KOPT-K1 (cell line): Measurements from ENCODE around the gene DRAP1.
A peak's percentile ranks its signal among the peaks of the same experiment; 100 is the strongest.

Experiments
- H3K27ac ChIP-seq: fragments of 200-600 bp; sonication (generic); 2 replicates; pipeline ENCODE4 v1.5.1; 2016; ENCODE audit warnings: antibody characterized with exemption, mild to moderate bottlenecking, low read depth, low read length; ENCODE audit not compliant: poor library complexity, severe bottlenecking
- H3K36me3 ChIP-seq: fragments of 200-600 bp; sonication (generic); 2 replicates; pipeline ENCODE4 v1.5.1; 2017; ENCODE audit warnings: antibody characterized with exemption, mild to moderate bottlenecking, low read length, moderate library complexity; ENCODE audit not compliant: insufficient read depth
- H3K9me3 ChIP-seq: fragments of 200-600 bp; sonication (generic); 2 replicates; pipeline ENCODE4 v1.5.1; 2017; ENCODE audit warnings: antibody characterized with exemption, low read length, mild to moderate bottlenecking; ENCODE audit not compliant: insufficient read depth, poor library complexity, severe bottlenecking

The DRAP1 gene, protein sequence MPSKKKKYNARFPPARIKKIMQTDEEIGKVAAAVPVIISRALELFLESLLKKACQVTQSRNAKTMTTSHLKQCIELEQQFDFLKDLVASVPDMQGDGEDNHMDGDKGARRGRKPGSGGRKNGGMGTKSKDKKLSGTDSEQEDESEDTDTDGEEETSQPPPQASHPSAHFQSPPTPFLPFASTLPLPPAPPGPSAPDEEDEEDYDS

DNA sequence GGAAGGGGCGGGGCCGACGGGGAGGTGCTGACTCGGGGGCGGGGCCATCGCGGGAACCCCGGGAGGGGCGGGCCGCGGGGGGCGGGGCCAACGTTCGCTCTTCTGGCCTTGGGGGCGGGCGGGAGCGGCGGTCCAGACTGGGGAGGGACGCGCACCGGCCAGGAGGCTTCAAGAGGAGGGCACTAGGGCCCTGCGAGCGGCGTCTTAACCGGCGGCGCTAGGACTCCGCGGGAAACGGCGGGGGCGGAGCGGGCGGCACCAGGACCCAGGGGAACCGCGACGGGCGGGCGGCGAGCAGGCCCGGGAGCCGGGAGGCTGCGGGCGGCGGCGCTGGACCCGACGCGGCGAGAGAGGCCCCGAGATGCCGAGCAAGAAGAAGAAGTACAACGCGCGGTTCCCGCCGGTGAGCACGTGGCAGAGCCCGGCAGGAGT lies at the start of gene DRAP1:
TSS of gene DRAP1 (plus strand) at position 286 of the 432 bp plus-strand sequence. CDS start at position 362, 76 bp downstream.
- Histone ChIP-seq H3K27ac (peak within 1 kb of the TSS; percentile 90), H3K9me3 (no peaks in the 10 kb centered on the region), H3K36me3 (peaks cover 31% of the 10 kb centered on the region)

DNA sequence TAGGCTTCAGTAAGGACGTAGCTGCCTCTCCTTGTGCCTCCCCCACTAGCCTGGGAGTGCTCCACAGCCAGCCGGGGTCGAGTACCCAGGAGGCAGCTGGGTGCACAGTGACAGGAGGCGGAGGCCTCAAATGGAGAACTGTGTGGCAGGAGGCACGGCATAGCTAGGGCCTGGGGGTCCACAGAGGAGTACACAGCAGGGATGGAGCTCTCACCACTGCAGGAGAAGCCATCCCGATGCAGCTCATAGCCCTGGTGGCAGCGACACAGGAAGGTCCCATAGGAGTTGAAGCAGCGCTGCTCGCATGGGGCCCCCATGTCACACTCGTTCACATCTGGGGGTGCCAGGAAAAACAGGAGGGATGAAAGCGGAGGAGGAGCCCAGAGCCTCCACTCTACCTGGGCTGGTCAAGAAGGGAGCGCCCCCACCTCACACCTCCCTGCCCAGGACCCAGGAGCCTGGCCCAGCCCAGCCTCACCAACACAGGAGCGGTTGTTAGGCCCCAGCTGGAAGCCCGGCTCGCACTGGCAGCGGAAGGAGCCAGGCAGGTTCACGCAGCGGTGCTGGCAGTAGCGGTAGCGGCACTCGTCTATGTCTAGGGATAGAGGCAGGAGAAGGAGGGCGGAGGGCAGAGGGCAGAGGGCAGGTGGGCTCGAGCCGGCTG lies 49.5 kb upstream of the DRAP1 start:
- Histone ChIP-seq H3K27ac (no peak overlapping the region), H3K9me3 (no peaks in the 10 kb centered on the region), H3K36me3 (peaks cover 28% of the 10 kb centered on the region)

DNA sequence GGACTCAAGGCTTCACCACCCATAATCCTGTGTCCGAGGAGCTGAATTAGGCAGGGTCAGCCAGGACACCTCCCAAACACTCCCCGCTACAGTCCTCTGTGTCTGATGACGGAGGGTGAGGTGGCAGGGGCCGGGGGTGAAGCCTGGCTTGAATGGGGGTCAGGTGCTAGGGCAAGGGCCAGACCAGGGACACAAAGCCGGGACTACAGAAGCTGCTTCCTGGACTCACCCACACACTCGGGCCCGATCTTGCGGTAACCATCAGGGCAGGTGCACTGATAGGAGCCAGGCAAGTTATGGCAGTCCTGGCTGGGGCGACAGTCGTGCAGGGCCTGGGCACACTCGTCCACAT lies 48.9 kb upstream of the DRAP1 start:
- H3K36me3 ChIP-seq: peaks cover 23% of the 10 kb centered on the region
- H3K9me3 ChIP-seq: no peaks in the 10 kb centered on the region
- H3K27ac ChIP-seq: no peak overlapping the region

DNA sequence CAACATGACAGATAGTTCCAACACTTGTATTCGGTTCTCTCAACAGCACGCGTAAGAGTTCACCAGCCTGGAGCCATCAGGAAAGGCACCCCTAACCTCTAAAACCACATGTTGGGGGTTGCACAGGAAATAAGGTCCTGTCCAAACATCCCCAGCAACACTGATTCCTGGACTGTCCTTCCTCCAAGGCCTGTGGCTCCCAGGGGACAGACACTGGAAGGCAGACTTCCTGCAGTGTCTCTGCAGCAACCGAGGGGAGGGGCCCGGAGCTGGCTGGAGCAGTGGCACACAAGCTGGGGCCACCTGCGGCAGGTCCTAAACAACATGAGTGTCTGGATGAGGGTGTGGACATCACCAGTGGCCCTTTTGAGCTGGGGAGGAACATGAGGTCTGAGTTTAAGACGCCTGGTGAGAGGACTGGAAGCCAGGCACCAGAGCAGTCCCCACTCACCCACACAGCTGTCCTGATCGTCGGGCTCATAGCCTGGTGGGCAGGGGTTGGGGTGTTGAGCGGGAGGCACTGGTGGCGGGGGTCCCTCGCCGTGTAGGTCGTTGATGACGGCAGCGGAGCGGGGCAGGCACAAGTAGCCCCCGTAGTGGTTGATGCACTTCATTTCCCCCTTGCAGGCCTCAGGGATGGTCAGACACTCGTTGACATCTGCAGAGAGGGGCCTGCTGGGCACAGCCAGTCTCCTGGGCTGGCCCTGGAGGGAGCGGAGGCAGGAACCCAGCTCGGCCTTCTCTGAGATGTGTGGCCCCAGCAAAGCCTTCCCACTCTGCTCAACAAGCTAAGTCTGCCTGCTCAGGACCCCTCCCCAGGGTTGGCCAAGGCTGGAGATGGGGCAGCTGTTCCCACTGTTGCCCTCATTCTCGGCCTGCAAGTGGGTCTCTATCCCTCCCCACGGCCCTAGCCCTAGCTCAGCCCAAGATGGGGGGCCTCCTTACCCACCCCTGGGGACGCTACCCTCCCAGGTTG lies 48.2 kb upstream of the DRAP1 start:
- Histone ChIP-seq H3K27ac (no peak overlapping the region), H3K9me3 (no peaks in the 10 kb centered on the region), H3K36me3 (peaks cover 16% of the 10 kb centered on the region)

DNA sequence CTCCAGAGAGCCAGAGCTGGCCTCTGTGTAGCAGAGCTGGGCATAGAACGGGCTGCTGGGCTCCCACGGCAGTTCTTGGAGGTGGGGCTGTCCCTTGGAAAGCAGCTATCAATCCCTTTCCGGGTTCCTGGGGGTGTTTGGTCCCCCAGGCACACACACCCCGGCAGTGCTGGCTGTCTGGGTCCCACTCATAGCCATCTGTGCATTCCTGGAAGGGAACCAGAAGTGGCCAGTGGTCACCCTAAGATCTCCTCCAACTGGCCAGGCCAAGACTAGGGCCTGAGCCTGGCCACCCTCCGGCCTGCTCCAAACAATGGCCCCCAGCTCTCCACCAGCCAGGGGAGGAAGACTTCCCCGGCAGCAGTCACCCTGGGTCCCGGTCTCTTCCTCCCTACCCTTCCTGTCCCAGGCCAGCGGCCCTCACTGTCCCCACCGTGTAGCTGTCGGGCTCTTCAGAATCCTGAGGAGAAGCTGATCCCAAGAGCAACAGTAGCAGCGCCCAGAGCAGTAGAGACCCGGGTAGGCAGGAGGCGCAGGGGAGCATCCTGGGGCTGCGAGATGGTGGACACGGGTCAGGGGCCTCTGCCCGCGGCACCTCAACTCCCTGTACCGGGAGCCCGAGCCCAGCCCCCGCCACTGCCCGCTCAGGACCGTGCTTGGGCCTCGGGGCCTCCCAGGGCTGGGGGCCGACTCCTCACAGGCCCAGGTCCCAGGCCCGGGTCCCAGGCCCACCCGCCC lies 47.2 kb upstream of the DRAP1 start:
- no peak overlapping the region for H3K27ac ChIP-seq

DNA sequence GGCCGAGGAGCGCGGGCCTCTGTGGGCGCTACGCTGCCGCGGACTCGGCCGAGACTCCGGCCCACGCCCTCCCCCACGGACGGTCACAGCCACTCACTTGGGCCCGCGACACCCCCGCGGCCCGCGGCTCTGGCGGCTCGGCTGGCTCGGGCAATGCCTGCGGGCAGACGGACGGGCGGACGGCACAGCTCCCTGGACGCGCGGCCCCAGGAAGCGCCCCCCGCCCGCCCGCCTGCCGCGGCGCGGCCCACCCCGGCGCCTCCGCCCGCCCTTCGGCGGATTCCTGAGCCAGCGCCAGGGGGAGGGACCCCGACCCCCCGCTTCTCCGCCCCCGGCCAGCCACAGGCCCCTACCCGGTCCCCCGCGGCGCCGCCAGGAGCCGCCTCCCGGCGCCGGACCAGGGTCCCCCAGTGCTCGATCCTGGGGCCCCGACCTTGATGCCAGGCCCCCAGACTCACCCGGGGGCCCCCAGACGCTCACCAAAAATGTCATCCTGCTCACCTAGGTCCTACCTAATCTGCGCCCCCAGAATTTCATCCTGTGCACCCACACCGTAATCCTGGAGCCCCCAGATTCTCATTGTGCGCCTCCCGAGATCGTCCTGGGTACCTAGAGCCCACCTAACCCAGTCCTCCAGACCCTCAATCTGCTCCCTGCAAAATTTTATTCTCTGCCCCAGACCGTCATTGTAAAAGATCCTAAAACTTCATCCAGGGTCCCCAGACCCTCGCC lies 46.5 kb upstream of the DRAP1 start, which contains the start of gene EFEMP2:
TSS of gene EFEMP2 (minus strand) at position 215 of the 732 bp plus-strand sequence. CDS start 446 bp downstream, outside the sequence.
- Histone ChIP-seq H3K36me3 (no peaks in the 10 kb centered on the region), H3K27ac (peak within 1 kb of the TSS; percentile 62), H3K9me3 (no peaks in the 10 kb centered on the region)

More for the DNA sequence above, 47.2 kb upstream of the DRAP1 start:
- Histone ChIP-seq H3K9me3 (no peaks in the 10 kb centered on the region), H3K36me3 (peaks cover 6% of the 10 kb centered on the region; the same call in 1 of the 2 replicates)

DNA sequence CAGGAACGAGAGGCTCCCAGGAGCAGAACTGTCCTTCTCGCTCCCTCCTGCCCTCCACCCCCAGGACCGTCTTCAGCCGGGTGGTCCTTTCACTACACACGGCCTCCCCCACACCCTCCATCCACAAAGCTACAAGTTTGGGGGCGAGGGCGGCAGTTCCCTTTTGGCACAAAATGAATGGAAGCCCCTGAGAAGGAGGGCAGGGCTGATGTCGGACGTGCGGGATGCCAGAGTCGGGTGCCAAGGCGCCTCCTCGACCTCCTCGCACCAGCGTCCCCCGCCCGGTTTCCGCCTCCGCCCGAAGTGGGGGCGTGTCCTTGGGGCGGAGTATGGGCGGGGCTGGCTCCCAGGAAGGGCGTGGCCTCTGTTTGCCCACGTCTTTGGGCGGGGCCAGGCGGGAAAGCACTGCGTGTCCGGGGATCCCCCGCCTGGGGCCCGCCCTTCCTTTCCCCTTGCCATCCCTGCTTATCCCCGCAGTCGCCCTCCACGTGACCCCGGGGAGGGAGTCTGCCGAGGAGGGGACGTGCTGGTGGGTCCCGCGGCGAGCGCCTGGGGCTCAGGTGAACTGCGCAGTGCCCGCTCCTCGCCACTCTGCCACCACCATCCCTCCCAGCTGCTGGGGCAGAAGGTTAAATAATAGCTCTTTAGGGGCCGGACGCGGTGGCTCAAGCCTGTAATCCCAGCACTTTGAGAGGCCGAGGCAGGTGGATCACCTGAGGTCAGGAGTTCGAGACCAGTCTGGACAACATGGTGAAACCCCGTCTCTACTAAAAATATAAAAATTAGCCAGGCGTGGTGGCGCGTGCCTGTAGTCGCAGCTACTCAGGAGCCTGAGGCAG lies 45.7 kb upstream of the DRAP1 start:
- no peaks in the 10 kb centered on the region for H3K9me3 ChIP-seq
- H3K36me3 ChIP-seq: no peaks in the 10 kb centered on the region
- H3K27ac ChIP-seq: peak overlapping the region; percentile 62

DNA sequence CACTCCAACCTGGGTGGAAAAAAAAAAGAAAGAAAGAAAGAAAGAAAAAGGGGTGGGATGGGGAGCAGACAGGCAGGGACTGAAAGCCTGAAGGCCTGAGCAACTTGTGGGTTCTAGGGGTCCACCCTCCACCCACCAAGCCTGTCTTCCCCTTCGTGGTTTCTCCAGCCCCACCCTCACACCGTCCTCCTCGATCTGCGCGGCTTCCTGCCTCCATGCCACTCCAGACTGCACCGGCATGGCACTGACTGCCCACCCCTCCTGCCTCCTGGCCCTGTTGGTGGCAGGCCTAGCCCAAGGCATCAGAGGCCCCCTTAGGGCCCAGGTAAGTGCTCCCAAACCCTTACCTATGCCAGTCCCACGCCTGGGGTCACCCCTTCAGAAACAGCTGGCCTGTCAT lies 39.6 kb upstream of the DRAP1 start, which contains the start of gene CTSW:
TSS of gene CTSW (plus strand) at position 221 of the 400 bp plus-strand sequence. CDS start at position 239, 18 bp downstream.
- Histone ChIP-seq H3K9me3 (no peaks in the 10 kb centered on the region), H3K27ac (peak within 1 kb of the TSS; percentile 51), H3K36me3 (peaks cover 32% of the 10 kb centered on the region)

DNA sequence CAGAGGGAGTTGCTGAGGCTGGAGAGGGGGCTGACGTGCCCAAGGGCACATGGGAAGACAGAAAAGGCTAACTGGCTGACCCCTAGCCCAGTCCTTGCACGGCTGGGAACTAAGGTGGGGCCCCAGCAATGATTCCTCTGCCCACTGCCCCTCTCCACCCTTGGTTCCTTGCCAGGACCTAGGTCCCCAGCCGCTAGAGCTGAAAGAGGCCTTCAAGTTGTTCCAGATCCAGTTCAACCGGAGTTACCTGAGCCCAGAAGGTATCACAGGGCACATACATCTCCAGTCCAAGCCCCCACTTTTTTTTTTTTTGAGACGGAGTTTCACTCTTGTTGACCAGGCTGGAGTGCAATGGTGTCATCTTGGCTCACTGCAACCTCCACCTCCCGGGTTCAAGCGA lies 39.2 kb upstream of the DRAP1 start:
- peak overlapping the region; percentile 51 for H3K27ac ChIP-seq
- peaks cover 36% of the 10 kb centered on the region for H3K36me3 ChIP-seq
- no peaks in the 10 kb centered on the region for H3K9me3 ChIP-seq

DNA sequence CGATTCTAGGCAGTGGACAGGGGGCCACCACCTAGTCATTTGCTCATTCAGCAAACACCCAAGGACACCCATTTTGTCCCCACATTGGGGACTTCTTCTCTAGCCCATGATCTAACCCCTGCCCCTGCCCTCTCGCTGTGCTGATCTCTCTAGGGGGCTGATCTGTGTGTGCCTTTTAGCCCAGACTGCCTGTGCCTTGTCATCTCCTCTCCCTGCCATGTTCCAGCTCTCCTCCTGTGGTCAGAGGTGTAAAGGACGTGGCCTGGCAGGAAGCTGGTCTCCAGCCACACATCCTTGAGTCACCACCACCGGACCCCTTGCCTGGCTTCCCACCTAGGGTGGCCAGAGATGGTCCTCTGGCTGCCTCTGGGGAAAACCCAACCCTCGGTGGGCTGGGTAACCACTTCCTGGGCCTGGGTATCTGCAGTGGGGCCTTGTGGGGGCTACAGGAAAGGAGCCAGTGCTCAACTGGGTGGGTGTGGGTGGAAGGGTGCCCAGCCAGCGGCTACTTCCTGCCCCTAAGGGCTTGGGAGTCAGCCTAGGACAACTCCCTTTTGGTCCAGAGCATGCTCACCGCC lies 38.3 kb upstream of the DRAP1 start:
- peak overlapping the region; percentile 51 for H3K27ac ChIP-seq
- peaks cover 45% of the 10 kb centered on the region for H3K36me3 ChIP-seq
- H3K9me3 ChIP-seq: no peaks in the 10 kb centered on the region

DNA sequence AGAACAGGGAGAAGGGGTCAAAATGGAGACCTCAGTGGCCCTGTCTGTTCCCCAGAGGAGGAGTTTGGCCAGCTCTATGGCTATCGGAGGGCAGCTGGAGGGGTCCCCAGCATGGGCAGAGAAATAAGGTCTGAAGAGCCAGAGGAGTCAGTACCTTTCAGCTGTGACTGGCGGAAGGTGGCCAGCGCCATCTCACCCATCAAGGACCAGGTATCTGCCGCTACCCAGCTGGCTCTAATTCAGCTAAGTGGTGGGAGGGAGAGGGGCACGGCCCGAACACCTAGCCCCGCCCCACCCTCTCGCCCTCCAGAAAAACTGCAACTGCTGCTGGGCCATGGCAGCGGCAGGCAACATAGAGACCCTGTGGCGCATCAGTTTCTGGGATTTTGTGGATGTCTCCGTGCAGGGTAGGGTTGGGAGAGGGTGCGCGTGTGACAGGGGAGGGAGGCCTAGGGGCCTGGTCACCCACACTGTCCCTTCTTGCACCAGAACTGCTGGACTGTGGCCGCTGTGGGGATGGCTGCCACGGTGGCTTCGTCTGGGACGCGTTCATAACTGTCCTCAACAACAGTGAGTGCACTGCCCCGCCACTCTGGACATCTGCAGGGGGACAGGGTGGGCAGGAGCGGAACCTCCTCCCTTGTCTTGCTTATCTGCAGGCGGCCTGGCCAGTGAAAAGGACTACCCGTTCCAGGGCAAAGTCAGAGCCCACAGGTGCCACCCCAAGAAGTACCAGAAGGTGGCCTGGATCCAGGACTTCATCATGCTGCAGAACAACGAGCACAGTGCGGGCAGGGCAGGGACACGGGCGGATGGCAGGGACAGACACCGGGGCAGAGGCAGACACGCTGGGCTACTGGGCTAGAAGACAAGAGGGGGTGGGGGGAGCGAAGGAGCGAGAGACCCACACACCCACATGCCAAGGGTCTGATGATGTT lies 36.8 kb upstream of the DRAP1 start:
- no peak overlapping the region for H3K27ac ChIP-seq
- peaks cover 56% of the 10 kb centered on the region for H3K36me3 ChIP-seq
- H3K9me3 ChIP-seq: no peaks in the 10 kb centered on the region

DNA sequence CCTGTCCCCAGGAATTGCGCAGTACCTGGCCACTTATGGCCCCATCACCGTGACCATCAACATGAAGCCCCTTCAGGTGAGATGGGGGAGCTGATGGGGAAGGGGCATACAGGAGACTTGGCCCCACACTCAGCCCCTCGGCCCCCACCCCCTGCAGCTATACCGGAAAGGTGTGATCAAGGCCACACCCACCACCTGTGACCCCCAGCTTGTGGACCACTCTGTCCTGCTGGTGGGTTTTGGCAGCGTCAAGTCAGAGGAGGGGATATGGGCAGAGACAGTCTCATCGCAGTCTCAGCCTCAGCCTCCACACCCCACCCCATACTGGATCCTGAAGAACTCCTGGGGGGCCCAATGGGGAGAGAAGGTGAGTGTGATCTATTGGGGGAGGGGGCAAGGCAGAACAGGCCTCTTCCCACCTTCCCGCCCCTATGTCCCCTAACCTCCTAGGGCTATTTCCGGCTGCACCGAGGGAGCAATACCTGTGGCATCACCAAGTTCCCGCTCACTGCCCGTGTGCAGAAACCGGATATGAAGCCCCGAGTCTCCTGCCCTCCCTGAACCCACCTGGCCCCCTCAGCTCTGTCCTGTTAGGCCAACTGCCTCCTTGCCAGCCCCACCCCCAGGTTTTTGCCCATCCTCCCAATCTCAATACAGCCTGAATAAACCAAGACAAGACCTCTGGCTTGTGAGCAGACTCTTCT lies 36.0 kb upstream of the DRAP1 start:
- H3K9me3 ChIP-seq: no peaks in the 10 kb centered on the region
- no peak overlapping the region for H3K27ac ChIP-seq
- H3K36me3 ChIP-seq: peaks cover 56% of the 10 kb centered on the region
